ENCODE data around the gene GFI1. TPM values are rescaled to one million over a fixed set of nuclear protein-coding genes. Genes with fewer than 3 reads are reported as not detected.

GFI1 gene
- polyA plus RNA-seq, 2 of the 4 experiments (the other 2 are of a cell fraction): 0.08 to 0.18 TPM

GRCh38 chr1:92443893-92444292 lies 42.8 kb downstream of the GFI1 start:
- H3K4me2 ChIP-seq: no peak overlapping the region
- H3K4me1 ChIP-seq: peaks cover 2% of the 10 kb centered on the region; the same call in 1 of the 3 replicates
- CTCF ChIA-PET: no interaction called here
- WGBS (ENCODE audit: missing lambda C conversion rate): 75% methylated on average over 3 of the region's 3 CpGs
- ATAC-seq (no peak), FAIRE-seq (no peak), DNase-seq (ENCODE audit: low read depth in 1 of 2, low spot score in 1 of 2) (no peak)
- H3K9me3 ChIP-seq: no peaks in the 10 kb centered on the region
- no peak overlapping the region for H3K27ac ChIP-seq
- POLR2A ChIA-PET: interaction anchor here (0.6 kb wide), 1 partner anchor 56 kb away, joined by 3 read pairs; no protein-coding TSS in a partner anchor
- TF ChIP-seq GATA3 (IDR thresholded peaks at IDR 0.05; ENCODE audit: borderline replicate concordance) (no peak), RFX5 (IDR thresholded peaks at IDR 0.05) (no peak), CEBPB (IDR thresholded peaks at IDR 0.05) (no peak), CBX8 (IDR thresholded peaks at IDR 0.05) (no peak), HOXB5 (CRISPR knock-in tag; IDR thresholded peaks at IDR 0.05) (no peak), ATOH8 (CRISPR knock-in tag; IDR thresholded peaks at IDR 0.05; ENCODE audit: low read depth) (no peak), HOXA7 (CRISPR knock-in tag; IDR thresholded peaks at IDR 0.05) (no peak), JUN (IDR thresholded peaks at IDR 0.05) (no peak), CHD2 (IDR thresholded peaks at IDR 0.05; ENCODE audit: low read length, partially characterized antibody) (no peak), BCL3 (IDR thresholded peaks at IDR 0.05) (no peak)
- TF ChIP-seq, protein P1, sequence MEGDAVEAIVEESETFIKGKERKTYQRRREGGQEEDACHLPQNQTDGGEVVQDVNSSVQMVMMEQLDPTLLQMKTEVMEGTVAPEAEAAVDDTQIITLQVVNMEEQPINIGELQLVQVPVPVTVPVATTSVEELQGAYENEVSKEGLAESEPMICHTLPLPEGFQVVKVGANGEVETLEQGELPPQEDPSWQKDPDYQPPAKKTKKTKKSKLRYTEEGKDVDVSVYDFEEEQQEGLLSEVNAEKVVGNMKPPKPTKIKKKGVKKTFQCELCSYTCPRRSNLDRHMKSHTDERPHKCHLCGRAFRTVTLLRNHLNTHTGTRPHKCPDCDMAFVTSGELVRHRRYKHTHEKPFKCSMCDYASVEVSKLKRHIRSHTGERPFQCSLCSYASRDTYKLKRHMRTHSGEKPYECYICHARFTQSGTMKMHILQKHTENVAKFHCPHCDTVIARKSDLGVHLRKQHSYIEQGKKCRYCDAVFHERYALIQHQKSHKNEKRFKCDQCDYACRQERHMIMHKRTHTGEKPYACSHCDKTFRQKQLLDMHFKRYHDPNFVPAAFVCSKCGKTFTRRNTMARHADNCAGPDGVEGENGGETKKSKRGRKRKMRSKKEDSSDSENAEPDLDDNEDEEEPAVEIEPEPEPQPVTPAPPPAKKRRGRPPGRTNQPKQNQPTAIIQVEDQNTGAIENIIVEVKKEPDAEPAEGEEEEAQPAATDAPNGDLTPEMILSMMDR (IDR thresholded peaks at IDR 0.05): no peak
- H3K4me3 ChIP-seq: no peak overlapping the region

GRCh38 chr1:92442351-92442750 lies 44.4 kb downstream of the GFI1 start:
- peaks cover 2% of the 10 kb centered on the region; the same call in 1 of the 3 replicates for H3K4me1 ChIP-seq
- peak overlapping the region; percentile 57 to 75; a peak in 4 of 6 replicates for H3K27ac ChIP-seq
- CTCF ChIA-PET: interaction anchor here (1.3 to 1.5 kb wide), 3 partner anchors 25 to 40 kb away, joined by 3 to 4 read pairs (median 3); no protein-coding TSS in a partner anchor
- peak overlapping the region; percentile 52 for H3K4me2 ChIP-seq
- ATAC-seq: no peak
- POLR2A ChIA-PET: no interaction called here
- FAIRE-seq: no peak
- H3K4me3 ChIP-seq: peak overlapping the region; percentile 39; the same call in 2 of the 3 replicates
- 94% methylated on average over 5 of the region's 5 CpGs for WGBS (ENCODE audit: missing lambda C conversion rate)
- TF ChIP-seq ESRRA (IDR thresholded peaks at IDR 0.05; ENCODE audit: borderline replicate concordance, low read length) (no peak), NPAS2 (CRISPR knock-in tag; IDR thresholded peaks at IDR 0.05; ENCODE audit: borderline replicate concordance) (no peak), HDAC2 (IDR thresholded peaks at IDR 0.05) (no peak), MYC (IDR thresholded peaks at IDR 0.05; ENCODE audit: borderline replicate concordance, low read length) (no peak), SREBF2 (IDR thresholded peaks at IDR 0.05) (no peak), ZNF302 (CRISPR knock-in tag; IDR thresholded peaks at IDR 0.05) (no peak), PHF8 (IDR thresholded peaks at IDR 0.05; ENCODE audit: borderline replicate concordance, low read depth) (no peak), SMC3 (IDR thresholded peaks at IDR 0.05) (no peak), ATOH8 (CRISPR knock-in tag; IDR thresholded peaks at IDR 0.05; ENCODE audit: low read depth) (no peak), ZFP36 (IDR thresholded peaks at IDR 0.05; ENCODE audit: borderline replicate concordance, partially characterized antibody) (no peak), MAZ (IDR thresholded peaks at IDR 0.05; ENCODE audit: borderline replicate concordance, low read depth, low read length) (no peak), EHF (CRISPR knock-in tag; IDR thresholded peaks at IDR 0.05) (no peak), HOXB5 (CRISPR knock-in tag; IDR thresholded peaks at IDR 0.05) (no peak), NR3C1 (IDR thresholded peaks at IDR 0.05) (no peak), CHD2 (IDR thresholded peaks at IDR 0.05; ENCODE audit: low read length, partially characterized antibody) (no peak)
- no peaks in the 10 kb centered on the region for H3K9me3 ChIP-seq
- no peak for DNase-seq (ENCODE audit: low read depth in 1 of 2, low spot score in 1 of 2)

Data from A549 (cell line).